NCI-H146 treated with DMSO at 0.1 percent for 48 hours (cell line): ENCODE results near the gene ADAMTS15.

ENCODE experiments used
- DNase-seq: peaks from one replicate; lab custom pipeline; 2025; ENCODE audit not compliant: unreplicated experiment; lab: John Stamatoyannopoulos, UW

The ADAMTS15 gene

DNA sequence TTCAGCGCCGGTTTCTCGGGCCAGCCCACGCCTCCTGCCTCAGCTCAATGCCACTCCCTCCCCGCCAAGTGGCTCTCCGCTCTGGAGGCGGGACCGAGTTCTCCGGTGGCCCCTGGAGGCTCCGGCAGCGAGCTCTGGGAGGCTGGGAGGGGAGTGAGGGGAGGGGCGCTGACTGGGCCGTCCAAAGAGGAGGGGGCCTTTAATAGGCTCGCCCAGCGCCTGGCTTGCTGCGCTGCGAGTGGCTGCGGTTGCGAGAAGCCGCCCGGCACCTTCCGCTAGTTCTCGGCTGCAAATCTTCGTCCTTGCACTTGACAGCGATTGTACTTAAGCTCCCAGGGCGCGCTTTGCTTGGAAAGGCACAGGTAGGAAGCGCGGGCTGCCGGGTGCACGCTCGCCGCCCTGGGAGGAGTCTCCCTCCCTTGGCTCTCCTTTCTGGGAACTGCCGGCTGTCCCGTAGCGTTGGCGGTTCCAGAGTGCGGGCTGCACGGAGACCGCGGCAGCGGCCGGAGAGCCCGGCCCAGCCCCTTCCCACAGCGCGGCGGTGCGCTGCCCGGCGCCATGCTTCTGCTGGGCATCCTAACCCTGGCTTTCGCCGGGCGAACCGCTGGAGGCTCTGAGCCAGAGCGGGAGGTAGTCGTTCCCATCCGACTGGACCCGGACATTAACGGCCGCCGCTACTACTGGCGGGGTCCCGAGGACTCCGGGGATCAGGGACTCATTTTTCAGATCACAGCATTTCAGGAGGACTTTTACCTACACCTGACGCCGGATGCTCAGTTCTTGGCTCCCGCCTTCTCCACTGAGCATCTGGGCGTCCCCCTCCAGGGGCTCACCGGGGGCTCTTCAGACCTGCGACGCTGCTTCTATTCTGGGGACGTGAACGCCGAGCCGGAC is at the start of gene ADAMTS15:
Gene ADAMTS15, plus strand, starts transcription at position 230 of the 894 bp plus-strand sequence. Its CDS starts 329 bp downstream, at position 559.
- DNase-seq = no peak

- DNase-seq = no peak
Observed at GRCh38 chr11:130399196-130399595, 49.2 kb upstream of the ADAMTS15 start.

GRCh38 chr11:130400781-130401483 is 47.5 kb upstream of the ADAMTS15 start:
- DNase-seq = no peak

- no peak for DNase-seq
Observed at GRCh38 chr11:130402570-130402969, 45.9 kb upstream of the ADAMTS15 start.

GRCh38 chr11:130403271-130403804 is 45.1 kb upstream of the ADAMTS15 start:
- no peak for DNase-seq

DNA sequence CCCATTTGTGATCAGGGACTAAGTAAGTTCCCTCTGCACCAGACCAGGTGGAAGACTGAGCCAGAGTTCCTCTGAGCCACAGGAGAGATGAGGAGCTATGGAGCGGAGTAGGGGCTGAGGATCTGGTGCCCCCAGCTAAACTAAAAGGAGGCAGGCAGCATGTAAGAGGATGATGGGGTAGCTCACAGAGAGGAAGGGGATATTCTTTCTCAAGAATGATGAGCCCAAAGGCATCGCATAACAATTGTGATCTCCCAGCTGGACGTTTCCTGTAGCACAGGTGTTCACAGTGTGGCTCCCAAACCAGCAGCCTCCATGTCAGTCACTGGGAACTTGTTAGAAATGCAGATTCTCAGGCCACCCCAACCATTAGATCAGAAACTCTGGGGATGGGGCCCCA is 44.5 kb upstream of the ADAMTS15 start:
- DNase-seq = peak; percentile 15

DNA sequence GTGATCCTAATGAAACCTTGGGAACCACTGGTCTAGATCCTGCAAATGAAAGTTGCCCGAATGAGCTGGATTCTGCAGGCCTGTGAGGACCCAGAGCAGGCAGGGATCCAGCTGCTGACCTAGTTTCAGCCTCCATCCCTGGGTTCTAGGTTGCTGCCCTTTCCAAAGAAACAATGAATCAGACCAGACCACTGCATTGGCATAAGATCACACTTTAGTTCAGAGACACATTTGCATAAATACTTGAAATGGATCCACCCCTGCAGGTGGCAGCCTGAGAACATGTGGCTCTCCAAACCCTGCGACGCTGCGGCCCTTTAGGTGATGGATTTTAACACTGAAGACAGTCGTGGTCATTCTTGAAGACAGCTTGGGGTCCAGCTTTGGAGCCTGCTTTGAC is 43.7 kb upstream of the ADAMTS15 start:
- no peak for DNase-seq

DNA sequence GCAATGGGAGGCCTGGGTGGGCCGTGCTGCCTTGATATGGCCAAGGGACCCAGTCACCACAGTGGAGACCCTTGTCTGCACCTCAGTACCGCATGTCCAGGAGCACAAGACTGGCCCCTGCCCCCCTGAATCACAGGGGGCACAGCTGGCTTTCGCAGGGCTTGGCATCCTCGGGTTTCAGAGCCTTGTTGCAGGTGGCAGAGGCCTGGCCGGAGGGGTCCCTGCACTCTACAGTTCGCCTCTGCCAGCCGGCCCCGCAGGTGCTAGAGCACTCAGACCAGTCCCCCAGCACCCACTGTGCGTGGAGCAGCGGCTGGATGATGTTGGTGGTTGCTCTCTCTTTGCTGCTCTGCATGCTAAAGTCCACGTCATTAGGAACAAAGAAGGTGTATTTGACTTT is 43.0 kb upstream of the ADAMTS15 start:
- DNase-seq = no peak

DNA sequence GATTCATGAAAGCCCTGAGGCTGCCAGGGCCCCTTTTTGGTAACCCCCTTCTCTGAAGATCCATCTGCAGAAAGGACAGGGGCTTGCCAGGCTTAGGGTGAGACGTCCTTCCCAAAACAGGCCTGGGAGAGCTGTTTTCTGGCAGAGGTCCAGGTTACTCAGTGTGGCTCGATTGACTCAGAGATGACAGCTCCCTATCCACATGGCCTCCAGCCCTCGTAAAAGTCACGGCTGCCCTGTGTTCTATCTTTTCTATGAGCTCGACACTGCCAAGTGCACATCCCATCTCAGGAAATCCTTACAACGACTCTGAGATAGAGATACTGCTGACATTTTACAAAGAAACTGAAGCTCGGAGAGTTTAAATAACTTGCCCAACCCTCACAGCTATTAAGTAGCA is 40.5 kb upstream of the ADAMTS15 start:
- no peak for DNase-seq

DNA sequence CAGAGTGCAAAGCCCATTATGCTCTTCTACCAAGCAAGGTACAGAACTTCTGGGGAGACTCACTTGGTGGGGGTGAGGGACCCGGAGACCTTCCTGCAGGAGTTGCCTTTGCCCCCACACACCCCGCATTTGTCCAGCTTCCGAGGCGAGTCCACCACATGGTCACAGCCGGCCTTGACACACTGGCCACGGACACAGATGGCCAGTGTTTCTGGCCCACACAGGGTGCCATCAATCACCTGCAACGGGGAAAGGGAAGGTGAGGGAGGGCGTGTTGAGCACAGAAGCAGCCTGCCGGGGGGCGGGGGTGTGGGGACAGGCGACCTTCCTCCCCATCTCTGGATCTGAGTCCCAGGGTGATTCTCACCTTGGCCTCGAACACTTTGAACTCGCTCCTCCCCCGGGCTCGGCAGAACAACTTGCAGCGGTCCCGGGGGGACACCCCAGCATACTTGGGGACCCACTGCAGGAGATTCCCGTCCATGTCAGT is 40.0 kb upstream of the ADAMTS15 start:
- DNase-seq = no peak

DNA sequence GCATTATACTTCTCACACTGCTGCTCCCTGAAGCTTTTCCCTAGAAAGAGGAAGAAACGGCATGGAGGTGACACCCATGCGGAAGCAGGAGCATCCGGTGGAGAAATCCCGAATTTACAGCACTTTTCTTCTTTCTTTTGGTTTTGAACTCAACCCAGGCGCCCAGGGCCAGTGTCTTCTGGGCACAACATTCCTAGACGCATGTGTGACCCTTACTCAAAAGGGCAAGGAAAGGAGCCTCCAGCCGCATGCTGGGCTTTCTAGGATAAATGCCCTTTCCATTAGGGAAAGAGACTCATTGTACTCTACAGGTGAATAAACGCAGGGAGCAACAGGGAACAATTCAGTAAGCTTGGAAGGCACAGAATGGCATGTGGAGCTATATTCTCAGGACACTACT is 39.5 kb upstream of the ADAMTS15 start:
- DNase-seq = no peak

DNA sequence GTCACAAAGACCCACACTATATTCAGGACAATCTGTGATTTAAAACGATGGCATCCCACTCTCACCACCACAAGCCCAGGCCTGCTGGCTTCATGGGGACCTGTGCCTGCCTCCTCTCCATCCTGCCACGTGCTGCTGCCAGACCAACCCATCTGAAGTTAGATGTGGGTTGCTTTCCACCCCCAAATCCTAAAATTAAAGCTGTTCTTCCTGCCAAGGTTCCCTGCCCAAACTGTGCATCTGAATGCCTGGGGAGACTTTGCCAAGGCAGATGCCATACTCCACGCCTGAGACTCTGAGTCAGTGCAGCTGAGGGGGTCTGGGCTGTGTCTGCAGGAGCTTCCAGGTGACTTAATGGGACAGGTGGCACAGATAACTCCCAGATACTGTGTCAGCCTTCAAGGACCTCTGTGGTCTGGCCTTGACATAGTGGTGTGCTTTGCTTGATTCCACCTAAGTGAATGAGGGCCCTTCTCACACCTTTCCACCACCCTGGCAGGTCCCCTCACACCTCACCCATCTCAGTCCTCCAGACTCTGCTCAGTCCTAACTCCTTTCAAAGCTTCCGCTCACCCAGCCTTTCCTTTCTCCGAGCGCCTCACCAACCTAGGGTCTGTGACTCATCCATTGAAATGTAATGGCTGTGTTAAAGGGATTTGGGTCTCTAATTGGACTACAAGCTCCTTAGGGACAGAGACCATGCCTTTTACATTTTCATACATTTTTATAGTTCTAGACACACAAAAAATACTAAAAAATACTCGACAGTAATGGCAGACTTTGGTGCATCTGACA is 38.7 kb upstream of the ADAMTS15 start:
- DNase-seq = no peak

GRCh38 chr11:130411223-130411622 is 37.2 kb upstream of the ADAMTS15 start:
- DNase-seq = no peak

- no peak for DNase-seq
Observed at GRCh38 chr11:130413405-130414106, 34.9 kb upstream of the ADAMTS15 start.

DNA sequence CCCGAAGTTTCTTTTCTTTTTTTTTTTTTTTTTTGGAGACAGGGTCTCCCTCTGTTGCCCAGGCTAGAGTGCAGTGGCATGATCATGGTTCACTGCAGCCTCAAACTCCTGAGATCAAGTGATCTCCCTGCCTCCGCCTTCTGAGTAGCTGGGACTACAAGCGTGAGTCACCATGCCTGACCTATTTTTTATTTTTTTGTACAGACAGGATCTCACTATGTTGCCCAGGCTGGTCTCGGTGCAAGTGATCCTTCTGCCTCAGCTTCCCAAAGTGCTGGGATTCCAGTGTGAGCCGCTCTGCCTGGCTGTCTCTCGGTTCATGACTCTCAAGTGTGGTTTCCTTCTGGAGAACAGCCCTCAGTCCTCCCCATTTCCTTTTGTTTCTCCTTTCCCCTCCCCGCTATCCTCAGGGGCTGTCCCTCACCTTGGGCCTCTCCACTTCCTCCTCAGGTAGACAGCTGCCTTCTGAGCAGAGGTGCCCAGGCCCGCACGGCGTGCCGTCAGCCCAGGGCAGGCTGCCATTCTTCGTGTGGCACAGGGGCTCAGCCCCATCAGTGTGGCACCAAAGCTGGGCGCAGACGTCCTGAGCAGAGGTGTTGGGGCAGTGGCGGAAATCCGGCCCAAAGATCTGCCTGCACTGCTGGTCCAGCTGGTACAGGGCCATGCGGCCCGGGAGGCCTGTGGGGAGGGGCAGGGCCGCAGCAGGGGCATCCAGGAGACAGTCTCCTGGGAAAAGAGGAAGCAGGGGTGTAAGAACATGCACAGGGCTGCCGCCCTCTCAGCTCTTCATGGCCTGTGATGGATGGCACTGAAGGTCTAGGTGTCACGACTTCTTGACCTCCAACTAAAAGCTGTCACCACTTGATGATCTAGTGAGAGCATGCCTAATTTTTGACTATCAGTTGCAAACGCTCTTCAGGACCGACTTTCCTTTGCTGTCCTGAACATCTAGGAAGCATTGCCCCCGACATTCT is 34.1 kb upstream of the ADAMTS15 start:
- no peak for DNase-seq

DNA sequence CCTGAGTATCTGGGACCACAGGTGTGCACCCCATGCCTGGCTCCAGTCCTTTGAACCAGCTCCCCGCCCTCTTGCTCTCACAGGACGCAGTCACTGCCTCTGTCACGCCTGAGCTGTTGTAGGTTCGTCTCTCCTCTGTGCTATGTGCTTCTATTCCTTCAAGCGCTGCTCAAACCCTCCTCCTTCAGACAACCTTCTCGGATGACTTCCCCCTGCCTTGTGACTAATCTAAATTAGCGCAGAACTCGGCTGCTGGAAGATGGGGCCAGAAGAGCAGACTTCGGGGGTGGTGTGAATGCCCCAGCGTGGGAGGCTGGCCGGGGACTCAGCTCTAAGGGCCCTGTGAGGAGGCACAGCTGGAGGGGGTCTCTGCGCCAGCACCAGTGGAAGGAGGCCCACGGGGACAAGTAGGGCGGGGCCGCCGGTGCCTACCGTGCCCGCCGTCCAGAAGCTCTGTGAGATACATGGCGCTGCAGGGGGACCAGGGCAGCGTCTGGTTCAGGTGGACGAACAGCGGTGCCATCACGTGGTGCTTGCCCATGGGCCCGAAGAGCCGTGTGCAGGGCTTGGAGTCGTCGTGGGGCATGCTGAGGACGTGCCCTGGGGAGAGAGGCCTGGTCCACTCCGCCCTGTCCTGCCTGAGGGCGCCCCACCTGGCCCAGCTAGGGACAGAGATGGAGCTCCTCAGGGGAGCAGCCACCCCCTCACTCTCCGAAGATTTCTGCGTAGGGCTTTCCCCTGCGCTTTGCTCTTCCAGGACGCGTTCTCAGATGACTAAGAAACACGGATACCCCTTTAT is 32.5 kb upstream of the ADAMTS15 start:
- no peak for DNase-seq

- DNase-seq = no peak
Observed at GRCh38 chr11:130416530-130416882, 31.9 kb upstream of the ADAMTS15 start.

DNA sequence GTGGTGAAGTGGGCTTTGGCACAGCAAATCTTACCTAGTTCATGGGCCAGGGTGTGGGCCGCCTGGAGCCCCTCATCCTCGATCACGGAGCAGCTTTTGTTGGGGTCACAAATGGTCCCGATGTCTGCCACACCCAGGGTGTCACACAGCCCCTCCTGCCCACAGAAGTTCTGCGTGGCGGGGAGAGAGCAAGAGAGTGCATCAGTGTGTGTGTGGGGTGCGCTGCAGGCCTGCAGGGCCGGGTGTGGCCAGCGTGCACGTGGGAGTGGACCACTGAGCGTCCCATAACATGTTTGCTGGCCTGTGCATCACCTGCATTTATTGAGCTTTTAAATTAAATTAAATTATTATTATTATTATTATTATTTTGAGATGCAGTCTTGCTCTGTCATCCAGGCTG is 31.5 kb upstream of the ADAMTS15 start:
- no peak for DNase-seq

DNA sequence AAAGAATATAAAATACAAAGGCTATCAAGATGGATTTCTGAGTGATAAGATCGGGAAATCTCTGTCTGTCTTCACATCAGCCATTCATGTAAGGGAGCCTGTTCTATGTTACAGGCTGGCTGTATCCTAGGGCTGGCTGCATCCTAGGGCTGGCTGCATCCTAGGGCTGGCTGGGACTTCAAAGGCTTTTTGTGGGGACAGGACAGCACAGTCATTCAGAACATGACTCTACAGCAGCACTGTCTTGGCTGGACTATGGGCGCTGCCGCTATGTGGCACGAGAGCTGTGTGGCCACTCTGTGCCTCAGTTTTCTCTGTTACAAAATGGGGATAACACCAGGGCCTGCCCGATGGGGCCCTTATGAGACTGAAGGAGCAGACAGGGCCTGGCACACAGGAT is 30.2 kb upstream of the ADAMTS15 start:
- no peak for DNase-seq
